T-helper 2 cell treated with Interferon-gamma antibody and Interleukin-4, amounts not matched to agents 100 ng/mL and 5 ng/mL, for 36 hours (primary cell): ENCODE measurements around the gene KRTAP10-6. TPM values are rescaled to one million over a fixed set of nuclear protein-coding genes. Genes with fewer than 3 reads are reported as not detected.

Source experiments
- total RNA-seq: library from RNA; stranded (reverse); gene quantifications from 2 replicates; pipeline ENCODE4 v1.2.3, GENCODE V29; 2022

KRTAP10-6 gene
- total RNA-seq, 1 donor from 2014 or later: not detected

Other genes starting within 250 kb of the KRTAP10-6 start
- gene TRPM2, start 238.9 kb downstream of the KRTAP10-6 start, total RNA-seq: 17.8 and 20.6 TPM in 2 replicates
- 3.3 and 3.9 TPM in 2 replicates for gene LRRC3, start 137.0 kb downstream of the KRTAP10-6 start, total RNA-seq
- gene KRTAP10-1, start 52.3 kb downstream of the KRTAP10-6 start, total RNA-seq: not detected in 2 replicates
- gene KRTAP10-2, start 41.0 kb downstream of the KRTAP10-6 start, total RNA-seq: not detected in 2 replicates
- not detected in 2 replicates for gene KRTAP10-3, start 33.7 kb downstream of the KRTAP10-6 start, total RNA-seq
- gene KRTAP10-4, start 18.8 kb downstream of the KRTAP10-6 start, total RNA-seq: not detected in 2 replicates
- not detected in 2 replicates for gene KRTAP10-5, start 11.9 kb downstream of the KRTAP10-6 start, total RNA-seq
- not detected in 2 replicates for gene KRTAP10-7, start 8.1 kb upstream of the KRTAP10-6 start, total RNA-seq
- gene KRTAP10-8, start 19.6 kb upstream of the KRTAP10-6 start, total RNA-seq: not detected in 2 replicates
- not detected in 2 replicates for gene KRTAP10-9, start 34.6 kb upstream of the KRTAP10-6 start, total RNA-seq
- gene KRTAP10-10, start 44.9 kb upstream of the KRTAP10-6 start, total RNA-seq: not detected in 2 replicates
- gene KRTAP10-11, start 53.9 kb upstream of the KRTAP10-6 start, total RNA-seq: not detected in 2 replicates
- gene KRTAP12-4, start 62.2 kb upstream of the KRTAP10-6 start, total RNA-seq: not detected in 2 replicates
- not detected in 2 replicates for gene KRTAP12-3, start 65.4 kb upstream of the KRTAP10-6 start, total RNA-seq
- not detected in 2 replicates for gene KRTAP12-2, start 74.4 kb upstream of the KRTAP10-6 start, total RNA-seq
- not detected in 2 replicates for gene KRTAP12-1, start 89.7 kb upstream of the KRTAP10-6 start, total RNA-seq
- not detected in 2 replicates for gene KRTAP10-12, start 104.7 kb upstream of the KRTAP10-6 start, total RNA-seq
- gene TSPEAR, start 119.1 kb upstream of the KRTAP10-6 start, total RNA-seq: not detected in 2 replicates
- gene UBE2G2, start 209.3 kb upstream of the KRTAP10-6 start, total RNA-seq: 97.9 and 106 TPM in 2 replicates
- gene SUMO3, start 225.6 kb upstream of the KRTAP10-6 start, total RNA-seq: 98.1 and 103 TPM in 2 replicates